Rectal smooth muscle tissue (tissue), 1 donor: ENCODE measurements around the gene PTH.

Source experiments
- H3K27ac ChIP-seq: one replicate; pipeline ENCODE4 v1.7.0; 2013; ENCODE audit warnings: low read depth, low read length, inconsistent platforms
- H3K27me3 ChIP-seq: one replicate; pipeline ENCODE4 v1.7.0; 2013; ENCODE audit warnings: low read length; ENCODE audit not compliant: control insufficient read depth, insufficient read depth
- H3K36me3 ChIP-seq: one replicate; pipeline ENCODE4 v1.7.0; 2013; ENCODE audit warnings: low read length; ENCODE audit not compliant: control insufficient read depth, insufficient read depth
- H3K4me1 ChIP-seq: one replicate; pipeline ENCODE4 v1.7.0; 2013; ENCODE audit warnings: low read length; ENCODE audit not compliant: control insufficient read depth, insufficient read depth
- H3K4me3 ChIP-seq: one replicate; pipeline ENCODE4 v1.7.0; 2013; ENCODE audit warnings: low read length
- H3K9ac ChIP-seq: one replicate; pipeline ENCODE4 v1.7.0; 2013; ENCODE audit warnings: low read length

The PTH gene

GRCh38 chr11:13473013-13473722, 22.6 kb downstream of the PTH start:
- H3K36me3 ChIP-seq, result no peaks in the 10 kb centered on the region
- no peak overlapping the region for H3K4me3 ChIP-seq
- H3K27me3 ChIP-seq, result no peaks in the 10 kb centered on the region
- H3K9ac ChIP-seq, result no peak overlapping the region
- H3K4me1 ChIP-seq, result no peaks in the 10 kb centered on the region
- H3K27ac ChIP-seq, result no peak overlapping the region

GRCh38 chr11:13468750-13469149, 27.0 kb downstream of the PTH start:
- Histone ChIP-seq H3K27me3 (no peaks in the 10 kb centered on the region), H3K27ac (no peak overlapping the region), H3K9ac (no peak overlapping the region), H3K4me1 (peaks cover 3% of the 10 kb centered on the region), H3K4me3 (no peak overlapping the region), H3K36me3 (no peaks in the 10 kb centered on the region)

GRCh38 chr11:13465909-13466371, 29.9 kb downstream of the PTH start:
- Histone ChIP-seq H3K9ac (no peak overlapping the region), H3K27me3 (no peaks in the 10 kb centered on the region), H3K4me3 (no peak overlapping the region), H3K36me3 (no peaks in the 10 kb centered on the region), H3K27ac (no peak overlapping the region), H3K4me1 (peaks cover 6% of the 10 kb centered on the region)

GRCh38 chr11:13463779-13464290, 32.0 kb downstream of the PTH start:
- peak overlapping the region; percentile 72 for H3K9ac ChIP-seq
- peak overlapping the region; percentile 82 for H3K4me3 ChIP-seq

GRCh38 chr11:13462901-13463778, 32.7 kb downstream of the PTH start, which contains the start of gene BTBD10:
Gene BTBD10 (minus strand): TSS chr11:13463222. CDS start chr11:13445124, 18,098 bp downstream.
- Histone ChIP-seq H3K36me3 (no peaks in the 10 kb centered on the region), H3K27me3 (no peaks in the 10 kb centered on the region), H3K9ac (peak within 1 kb of the TSS; percentile 72), H3K27ac (peak within 1 kb of the TSS; percentile 83), H3K4me1 (peaks cover 6% of the 10 kb centered on the region), H3K4me3 (peak within 1 kb of the TSS; percentile 82)

More at GRCh38 chr11:13463779-13464290, 32.0 kb downstream of the PTH start:
- H3K27ac ChIP-seq, result peak overlapping the region; percentile 83
- H3K27me3 ChIP-seq, result no peaks in the 10 kb centered on the region
- H3K36me3 ChIP-seq, result no peaks in the 10 kb centered on the region
- peaks cover 6% of the 10 kb centered on the region for H3K4me1 ChIP-seq

GRCh38 chr11:13462311-13462900, 33.4 kb downstream of the PTH start:
- peaks cover 6% of the 10 kb centered on the region for H3K4me1 ChIP-seq
- H3K9ac ChIP-seq, result peak overlapping the region; percentile 29

GRCh38 chr11:13461291-13461690, 34.5 kb downstream of the PTH start:
- no peak overlapping the region for H3K4me3 ChIP-seq
- H3K9ac ChIP-seq, result no peak overlapping the region
- H3K36me3 ChIP-seq, result no peaks in the 10 kb centered on the region
- no peak overlapping the region for H3K27ac ChIP-seq
- no peaks in the 10 kb centered on the region for H3K27me3 ChIP-seq
- H3K4me1 ChIP-seq, result peaks cover 6% of the 10 kb centered on the region

More at GRCh38 chr11:13462311-13462900, 33.4 kb downstream of the PTH start:
- H3K27me3 ChIP-seq, result no peaks in the 10 kb centered on the region
- H3K36me3 ChIP-seq, result no peaks in the 10 kb centered on the region
- peak overlapping the region; percentile 82 for H3K4me3 ChIP-seq
- peak overlapping the region; percentile 83 for H3K27ac ChIP-seq

GRCh38 chr11:13450832-13451397, 44.9 kb downstream of the PTH start:
- no peak overlapping the region for H3K9ac ChIP-seq
- no peak overlapping the region for H3K4me3 ChIP-seq
- H3K27ac ChIP-seq, result no peak overlapping the region
- no peaks in the 10 kb centered on the region for H3K4me1 ChIP-seq
- no peaks in the 10 kb centered on the region for H3K36me3 ChIP-seq
- H3K27me3 ChIP-seq, result no peaks in the 10 kb centered on the region

- Histone ChIP-seq H3K27me3 (no peaks in the 10 kb centered on the region), H3K36me3 (no peaks in the 10 kb centered on the region), H3K9ac (no peak overlapping the region), H3K4me3 (no peak overlapping the region), H3K4me1 (no peaks in the 10 kb centered on the region), H3K27ac (no peak overlapping the region)
Measured at GRCh38 chr11:13449522-13449921, 46.3 kb downstream of the PTH start.

- Histone ChIP-seq H3K4me1 (no peaks in the 10 kb centered on the region), H3K36me3 (no peaks in the 10 kb centered on the region), H3K4me3 (no peak overlapping the region), H3K9ac (no peak overlapping the region), H3K27me3 (no peaks in the 10 kb centered on the region), H3K27ac (no peak overlapping the region)
Measured at GRCh38 chr11:13448876-13449275, 46.9 kb downstream of the PTH start.

GRCh38 chr11:13446444-13446843, 49.4 kb downstream of the PTH start:
- no peak overlapping the region for H3K4me3 ChIP-seq
- H3K9ac ChIP-seq, result no peak overlapping the region
- no peaks in the 10 kb centered on the region for H3K36me3 ChIP-seq
- no peaks in the 10 kb centered on the region for H3K27me3 ChIP-seq
- H3K27ac ChIP-seq, result no peak overlapping the region
- H3K4me1 ChIP-seq, result no peaks in the 10 kb centered on the region

- Histone ChIP-seq H3K4me1 (no peaks in the 10 kb centered on the region), H3K27ac (no peak overlapping the region), H3K9ac (no peak overlapping the region), H3K36me3 (no peaks in the 10 kb centered on the region), H3K27me3 (no peaks in the 10 kb centered on the region), H3K4me3 (no peak overlapping the region)
Measured at GRCh38 chr11:13445588-13445987, 50.2 kb downstream of the PTH start.
